HG03196 (cell line): ENCODE results near the gene CDH4.

Source experiments
- ATAC-seq: cut with Tn5 transposase; IDR thresholded peaks from one replicate; pipeline ENCODE4 v1.9.1; 2021; ENCODE audit not compliant: unreplicated experiment

CDH4 gene

DNA sequence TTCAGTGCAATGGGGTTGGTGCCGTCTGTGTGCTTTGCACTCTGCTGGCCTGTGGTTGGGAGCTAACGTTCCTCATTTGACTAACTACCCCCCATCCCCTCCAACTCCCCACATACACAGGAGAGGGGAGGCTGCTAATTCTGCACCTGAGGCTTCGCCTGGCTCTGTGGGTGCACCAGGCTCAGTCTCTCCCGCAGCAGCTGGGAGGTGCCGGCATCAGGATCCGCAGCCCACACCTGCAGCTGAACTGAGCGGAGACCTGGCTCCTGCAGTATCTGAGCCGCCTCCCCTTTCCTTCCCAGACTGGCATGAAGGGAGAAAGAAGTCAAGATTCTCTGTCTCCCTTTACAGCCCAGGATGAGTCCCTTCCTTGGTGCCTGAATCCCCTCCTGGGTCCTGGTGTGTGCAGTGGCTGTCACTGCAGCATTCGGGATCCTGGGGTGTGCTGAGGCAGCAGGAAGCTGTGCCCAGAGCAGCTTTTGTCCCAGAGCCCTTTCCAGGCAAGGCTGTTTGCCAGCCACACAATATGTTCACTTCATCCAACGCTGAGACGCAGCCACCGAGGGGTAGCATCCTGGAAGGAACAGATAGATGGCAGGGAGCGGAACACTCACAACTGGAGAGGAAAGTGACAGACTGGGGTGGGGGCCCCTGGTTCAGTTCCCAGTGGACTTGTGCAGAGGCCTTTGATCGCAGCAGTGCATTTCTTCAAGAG lies 70.2 kb downstream of the CDH4 start:
- ATAC-seq = no peak

DNA sequence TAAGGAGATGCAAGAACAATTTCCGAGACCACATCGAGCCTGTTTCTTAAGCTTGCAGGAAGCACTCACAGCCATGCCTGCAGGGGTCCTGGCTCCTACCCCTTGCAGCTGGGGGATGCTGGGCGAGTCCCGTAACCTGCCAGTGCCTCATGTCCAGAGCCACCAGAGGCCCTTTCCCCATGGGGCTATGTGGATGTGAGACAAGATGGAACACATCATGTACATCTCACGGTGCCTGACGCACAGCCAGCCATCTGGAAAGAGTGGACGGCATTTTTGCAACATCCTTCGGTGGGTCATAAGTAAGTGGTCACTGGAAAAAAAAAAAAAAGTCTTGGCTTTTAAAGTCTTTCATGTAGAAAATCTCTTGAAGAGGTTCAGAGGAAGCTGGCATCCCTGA lies 72.8 kb downstream of the CDH4 start:
- no peak for ATAC-seq

GRCh38 chr20:61325718-61326117 lies 73.7 kb downstream of the CDH4 start:
- no peak for ATAC-seq

DNA sequence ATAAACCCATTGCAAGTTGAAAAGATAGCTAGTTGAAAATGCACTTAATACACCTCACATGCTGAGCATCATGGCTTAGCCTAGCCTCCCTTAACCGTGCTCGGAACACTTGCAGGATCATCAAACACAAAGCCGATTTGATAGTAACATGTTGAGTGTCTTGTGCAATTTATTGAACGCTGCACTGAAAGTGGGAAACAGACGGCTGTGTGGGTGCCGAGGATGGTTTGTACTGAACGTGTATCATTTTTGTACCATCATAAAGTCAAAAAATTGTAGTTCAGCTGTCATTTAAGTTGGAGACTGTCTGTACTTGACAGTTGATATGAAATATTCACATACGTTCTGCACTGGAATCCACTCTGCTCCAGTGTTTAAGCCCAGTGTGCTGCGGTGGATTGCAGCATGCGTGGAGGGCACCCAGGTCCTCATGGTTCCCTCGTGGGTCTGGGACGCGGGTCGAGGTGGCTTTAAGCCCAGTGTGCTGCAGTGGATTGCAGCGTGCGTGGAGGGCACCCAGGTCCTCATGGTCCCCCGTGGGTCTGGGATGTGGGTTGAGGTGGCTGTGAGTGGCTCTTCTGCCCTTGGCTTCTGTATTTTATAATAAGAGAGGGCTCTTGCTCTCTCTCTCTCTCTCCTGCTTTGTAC lies 77.0 kb downstream of the CDH4 start:
- no peak for ATAC-seq

DNA sequence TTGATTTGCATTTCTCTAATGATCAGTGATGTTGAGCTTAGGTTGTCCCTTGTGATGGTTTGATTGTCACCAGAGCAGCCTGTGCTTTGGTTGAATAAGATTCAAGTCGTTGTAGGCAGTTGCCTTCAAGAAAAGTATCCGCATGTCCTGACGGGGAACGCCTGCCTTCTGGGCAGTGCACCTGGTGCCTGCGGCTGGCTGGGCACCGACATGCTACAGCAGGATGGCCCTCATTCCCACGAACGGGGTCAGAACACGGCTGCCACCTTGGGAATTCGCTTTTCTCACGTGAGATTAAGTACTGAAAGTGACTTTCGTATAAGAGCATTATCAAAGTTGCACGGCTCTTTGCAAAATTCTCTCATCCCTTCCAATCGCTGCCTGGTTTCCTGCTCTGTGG lies 78.4 kb downstream of the CDH4 start:
- no peak for ATAC-seq

DNA sequence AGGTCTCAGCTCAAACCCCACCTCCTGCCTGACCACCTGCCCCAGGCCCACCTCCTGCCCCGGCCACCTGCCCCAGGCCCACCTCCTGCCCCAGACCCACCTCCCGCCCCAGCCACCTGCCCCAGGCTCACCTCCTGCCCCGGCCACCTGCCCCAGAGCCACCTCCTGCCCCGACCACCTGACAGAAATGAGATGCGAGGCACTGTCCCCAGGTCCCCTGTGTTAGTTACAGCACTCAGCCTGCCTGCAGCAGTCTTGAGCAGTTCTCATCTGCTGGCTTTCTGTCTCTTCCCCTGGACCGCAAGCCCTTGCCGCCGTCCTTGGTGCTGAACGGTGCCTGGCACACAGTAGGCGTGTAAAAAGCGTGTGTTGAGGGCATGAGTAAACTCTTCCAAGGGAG lies 79.5 kb downstream of the CDH4 start:
- no peak for ATAC-seq

- no peak for ATAC-seq
Observed at GRCh38 chr20:61332016-61332975, 80.2 kb downstream of the CDH4 start.

- no peak for ATAC-seq
Observed at GRCh38 chr20:61333484-61334108, 81.5 kb downstream of the CDH4 start.

GRCh38 chr20:61340157-61340556 lies 88.1 kb downstream of the CDH4 start:
- no peak for ATAC-seq

GRCh38 chr20:61341605-61342004 lies 89.5 kb downstream of the CDH4 start:
- no peak for ATAC-seq

DNA sequence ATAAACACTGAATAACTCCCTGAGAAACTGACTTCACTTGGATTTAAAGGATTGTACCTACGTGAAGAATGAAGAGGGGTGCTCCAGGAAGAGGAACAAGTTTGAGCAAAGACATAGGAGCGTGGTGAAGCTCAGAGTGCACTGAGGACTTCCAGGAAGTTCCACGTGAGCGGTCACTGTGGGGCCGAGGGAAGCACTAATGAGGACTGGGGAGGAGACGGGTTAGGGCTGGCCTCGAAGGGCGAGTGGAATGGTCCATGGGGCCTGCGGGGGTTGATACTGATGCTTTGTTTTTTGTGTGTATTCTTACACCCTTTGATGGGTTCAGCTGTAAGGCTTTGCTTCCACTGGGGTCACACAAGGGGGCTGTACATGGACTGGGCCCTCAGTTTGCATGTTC lies 91.9 kb downstream of the CDH4 start:
- no peak for ATAC-seq

GRCh38 chr20:61345656-61346055 lies 93.6 kb downstream of the CDH4 start:
- ATAC-seq = no peak

- no peak for ATAC-seq
Observed at GRCh38 chr20:61346996-61347395, 94.9 kb downstream of the CDH4 start.

DNA sequence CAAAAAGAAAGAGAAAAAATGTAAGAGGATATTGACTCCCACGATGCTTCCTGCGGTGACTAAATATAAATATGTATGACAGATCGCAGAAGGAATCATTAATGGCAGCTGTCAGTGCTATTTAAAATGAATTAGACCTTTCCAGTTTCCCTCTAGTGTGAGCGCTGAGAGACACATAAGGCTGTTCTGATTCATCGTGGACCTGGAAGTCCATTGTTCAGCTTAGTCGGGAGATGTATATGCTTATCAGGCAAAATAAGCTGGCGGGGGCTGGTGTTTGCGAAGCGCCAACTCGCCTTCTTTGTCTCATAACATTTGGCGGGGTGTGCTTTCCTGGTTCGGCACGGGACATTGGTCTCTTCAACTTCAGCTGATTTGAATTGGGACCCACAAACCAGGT lies 95.4 kb downstream of the CDH4 start:
- no peak for ATAC-seq

GRCh38 chr20:61349447-61350165 lies 97.5 kb downstream of the CDH4 start:
- no peak for ATAC-seq

- ATAC-seq = no peak
Observed at GRCh38 chr20:61350500-61351250, 98.6 kb downstream of the CDH4 start.

DNA sequence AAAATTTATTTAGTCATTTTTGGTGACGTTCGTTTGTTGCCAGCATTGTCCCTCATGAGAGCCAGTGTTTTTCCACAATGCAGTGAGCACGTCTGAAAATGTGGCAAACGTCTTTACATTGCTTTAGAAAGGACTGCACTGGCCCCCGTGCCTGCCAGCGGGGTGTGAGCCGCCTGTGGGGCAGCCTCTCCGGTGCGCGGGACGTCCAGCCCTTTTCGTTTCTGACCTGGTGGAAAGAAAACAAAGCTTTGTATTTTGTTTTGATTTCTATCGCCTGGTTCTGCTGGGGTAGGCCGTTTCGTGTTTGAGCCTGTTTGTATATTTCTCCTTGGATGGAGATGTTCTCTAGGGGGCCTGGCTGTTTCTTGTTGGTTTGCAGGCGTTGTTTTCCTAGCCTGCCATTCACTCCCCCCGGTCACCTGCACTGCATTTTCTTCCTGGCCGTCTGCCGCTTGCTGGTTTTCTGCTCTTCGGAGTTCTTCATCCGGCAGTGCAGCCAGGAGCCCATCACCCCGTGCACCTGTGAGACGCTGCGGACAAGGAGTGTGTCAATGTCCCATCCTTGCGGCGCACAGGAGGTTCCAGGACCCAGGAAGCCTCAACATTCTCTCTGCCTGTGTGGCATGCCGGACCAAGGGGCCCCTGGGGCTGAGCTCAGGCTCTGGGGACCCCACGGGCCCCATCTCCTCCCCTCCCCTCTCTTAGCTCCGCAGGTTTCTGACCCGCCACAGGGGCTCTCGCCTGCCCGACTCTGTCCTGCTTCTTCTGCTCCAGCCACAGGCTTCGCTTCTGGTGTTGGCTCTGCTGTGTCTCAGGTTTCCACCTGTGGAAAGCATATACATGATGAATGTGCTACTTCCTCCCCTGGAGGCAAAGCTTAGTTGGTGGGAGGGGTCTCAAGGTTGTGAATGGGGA lies 100.5 kb downstream of the CDH4 start:
- no peak for ATAC-seq

GRCh38 chr20:61353261-61354000 lies 101.4 kb downstream of the CDH4 start:
- ATAC-seq = no peak
